Hematopoietic multipotent progenitor cell (in vitro differentiated cells): Measurements from ENCODE around the gene CCDC194. TPM values are rescaled to one million over a fixed set of nuclear protein-coding genes. Genes with fewer than 3 reads are reported as not detected.
"Not testable (repeated sequence)": the region's sequence is repeated elsewhere in the genome, so short reads cannot be mapped to it uniquely, and the experiment has no call there.

Experiments used
- DNase-seq, 3 donors: peaks; one replicate each; pipeline ENCODE4 v3.0.0-alpha.2; 2011 to 2015; ENCODE audit warnings: low read depth in 2 of 3, low spot score in 2 of 3
- total RNA-seq: library from RNA; depleted of rRNA; stranded (reverse); fragments of >200 nt; gene quantifications from one replicate; pipeline ENCODE4 v1.2.3, GENCODE V29; 2012

CCDC194 gene
- total RNA-seq, 1 donor: 0.27 TPM

- DNase-seq: peak in 1 of 3 donors; percentile 33
Observed at GRCh38 chr19:17378271-17378670, 15.7 kb downstream of the CCDC194 start.

DNA sequence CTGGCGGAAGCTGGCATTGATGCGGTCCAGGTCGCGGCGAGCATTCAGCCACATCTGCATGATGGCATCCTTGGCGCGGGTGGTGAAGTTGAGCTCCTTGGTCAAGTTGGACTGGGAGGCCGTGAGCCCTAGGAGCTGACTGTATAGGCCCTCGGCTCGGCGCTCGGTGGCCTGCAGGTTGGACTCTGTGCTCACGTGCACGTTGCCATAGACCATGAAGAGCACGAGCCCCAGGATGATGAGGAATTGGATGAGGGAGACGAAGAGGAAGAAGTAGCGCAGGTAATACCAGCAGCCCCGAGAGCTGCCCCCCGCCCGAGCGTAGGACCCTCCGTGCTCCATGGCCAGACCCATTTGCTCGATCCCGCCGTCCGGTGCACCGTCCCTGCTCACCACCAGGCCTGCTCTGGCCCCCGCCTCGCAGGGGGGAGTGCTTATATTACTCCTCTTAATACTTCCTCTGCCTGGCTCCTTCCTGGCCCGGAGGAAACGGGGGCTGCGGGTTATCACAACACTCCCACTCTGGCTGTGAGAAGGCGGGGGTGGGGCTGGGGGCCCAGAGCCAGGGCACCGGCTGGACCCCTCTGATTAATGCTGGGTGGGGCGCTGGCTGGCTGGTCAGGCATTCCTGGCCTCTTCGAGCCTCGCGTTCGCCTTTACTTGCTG lies 16.9 kb downstream of the CCDC194 start, which contains the start of gene PLVAP:
Gene PLVAP (minus strand): TSS at position 408 of the 666 bp plus-strand sequence. CDS start 54 bp downstream, at position 354.
- peak in 2 of 3 donors; percentile 26 to 27 for DNase-seq

- DNase-seq: peak in 1 of 3 donors; percentile 57
Observed at GRCh38 chr19:17370026-17370587, 23.9 kb downstream of the CCDC194 start.

GRCh38 chr19:17365361-17365760 lies 28.6 kb downstream of the CCDC194 start:
- no peak for DNase-seq

- DNase-seq: not testable (repeated sequence)
Observed at GRCh38 chr19:17363852-17364605, 30.0 kb downstream of the CCDC194 start.

DNA sequence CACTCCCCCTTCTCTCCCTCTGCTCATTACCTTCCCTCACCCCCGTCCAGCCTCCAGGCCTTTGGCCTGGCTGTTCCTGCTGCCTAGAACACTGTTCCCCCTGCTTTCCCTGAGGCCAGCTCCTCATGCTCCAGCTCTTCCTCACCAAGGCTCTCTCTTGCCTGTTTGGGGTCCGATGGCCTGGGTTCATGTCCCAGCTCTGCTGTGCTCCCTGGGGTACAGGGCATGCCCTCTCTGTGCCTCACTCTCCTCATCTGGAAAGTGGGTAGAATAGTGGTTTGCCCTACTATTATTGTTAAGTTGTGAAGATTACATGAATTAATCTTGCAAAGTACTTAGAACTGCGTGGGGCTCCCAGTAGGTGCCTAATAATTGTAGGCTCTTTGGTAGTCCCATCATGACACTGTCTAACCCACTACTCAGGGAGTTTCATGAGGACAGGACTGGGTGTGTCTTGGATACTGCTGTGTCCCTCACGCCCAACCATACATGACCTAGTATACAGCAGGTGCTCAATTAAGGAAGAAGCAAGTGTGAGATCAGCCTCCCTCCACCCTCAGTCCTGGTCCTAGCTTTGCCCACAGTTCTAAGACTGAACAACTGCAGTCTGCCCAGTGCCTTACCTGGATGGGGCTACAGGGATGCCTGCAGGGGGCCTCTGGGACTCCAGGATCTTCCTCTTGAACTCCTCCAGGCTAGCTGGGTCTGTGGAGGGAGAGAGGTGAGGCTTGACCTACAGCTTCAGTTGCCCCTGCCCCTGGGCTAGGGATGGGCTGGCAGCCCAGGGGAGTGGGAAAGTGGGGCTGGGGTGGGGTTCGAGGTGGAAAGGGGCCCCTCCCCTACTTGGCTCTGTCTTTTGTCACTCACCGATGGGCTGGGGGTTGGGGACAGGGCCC lies 33.8 kb downstream of the CCDC194 start:
- DNase-seq: no peak

GRCh38 chr19:17358395-17358794 lies 35.6 kb downstream of the CCDC194 start:
- DNase-seq: no peak

DNA sequence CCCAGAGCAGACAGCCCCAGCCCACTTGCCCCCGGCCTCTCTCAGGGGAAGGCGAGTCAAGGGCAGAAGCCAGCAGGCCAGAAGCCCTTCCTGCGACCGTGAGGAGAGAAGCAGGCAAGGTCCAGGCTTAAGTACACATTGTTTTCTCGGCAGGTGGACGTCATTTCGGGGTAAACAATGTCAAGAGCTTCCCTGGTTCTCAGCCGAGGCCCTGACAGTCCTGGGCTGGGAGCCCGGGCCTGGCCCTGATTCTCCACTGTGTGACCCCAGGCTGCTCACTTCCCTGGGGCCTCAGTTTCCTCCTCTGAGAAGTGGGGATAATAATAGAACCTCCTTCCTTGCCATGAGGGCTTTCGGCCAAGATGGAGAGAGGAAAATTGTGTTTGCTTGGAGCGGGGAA lies 36.3 kb downstream of the CCDC194 start:
- no peak for DNase-seq

- no peak for DNase-seq
Observed at GRCh38 chr19:17357078-17357666, 36.8 kb downstream of the CCDC194 start.

- no peak for DNase-seq
Observed at GRCh38 chr19:17353386-17353785, 40.6 kb downstream of the CCDC194 start.

DNA sequence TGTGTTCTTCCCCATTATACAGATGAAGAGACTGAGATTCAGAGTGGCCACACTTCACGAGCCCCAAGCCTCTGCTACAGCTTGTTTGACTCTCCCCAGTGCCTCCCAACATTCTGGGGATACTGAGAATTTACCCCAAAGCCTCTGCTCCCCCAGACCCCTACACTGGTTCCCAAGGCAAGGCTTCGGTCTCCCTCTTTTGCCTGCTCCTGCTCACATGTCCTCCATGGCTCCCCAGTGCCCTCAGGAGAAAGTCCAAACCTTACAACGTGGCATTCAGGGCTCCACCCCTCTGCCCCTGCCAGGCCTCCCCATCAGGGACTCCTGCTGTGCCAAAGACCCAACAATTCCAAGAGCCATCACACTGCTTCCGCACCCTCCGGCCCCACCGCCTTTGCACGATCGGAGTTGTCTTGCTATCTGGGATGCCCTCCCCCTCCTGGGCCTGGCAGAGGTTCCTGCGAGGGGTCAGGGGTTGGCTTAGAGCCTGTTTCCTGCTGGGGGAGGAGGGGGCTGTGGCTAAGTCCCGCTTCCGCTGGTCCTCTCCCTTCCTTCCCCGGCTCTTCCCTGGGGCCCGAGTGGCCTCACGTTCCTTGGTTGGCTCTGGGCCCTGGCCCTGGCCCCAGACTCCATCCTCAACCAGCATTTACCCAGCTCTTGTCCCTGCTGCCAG lies 41.3 kb downstream of the CCDC194 start:
- no peak for DNase-seq

GRCh38 chr19:17351815-17352435 lies 42.1 kb downstream of the CCDC194 start:
- DNase-seq: no peak

DNA sequence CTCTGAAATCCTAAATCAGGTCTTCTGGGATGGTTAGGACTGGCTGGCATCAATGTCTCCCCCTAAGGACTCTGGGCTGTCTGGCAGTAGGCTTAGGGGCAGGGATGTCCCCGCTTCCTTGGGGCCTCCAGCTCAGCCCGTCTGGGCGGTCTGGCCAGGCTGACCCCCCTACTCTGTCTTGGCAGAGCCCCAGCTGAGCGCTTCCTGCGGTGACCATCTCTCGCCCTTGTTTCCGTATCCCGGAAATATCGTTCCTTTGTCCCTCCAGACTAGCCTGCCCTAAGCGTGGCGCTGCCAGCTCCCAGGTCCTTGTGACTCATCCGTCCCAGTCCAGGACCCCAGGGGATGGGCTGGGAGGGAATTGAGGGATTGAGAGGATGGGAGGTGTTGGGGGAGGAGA lies 45.3 kb downstream of the CCDC194 start:
- no peak for DNase-seq

DNA sequence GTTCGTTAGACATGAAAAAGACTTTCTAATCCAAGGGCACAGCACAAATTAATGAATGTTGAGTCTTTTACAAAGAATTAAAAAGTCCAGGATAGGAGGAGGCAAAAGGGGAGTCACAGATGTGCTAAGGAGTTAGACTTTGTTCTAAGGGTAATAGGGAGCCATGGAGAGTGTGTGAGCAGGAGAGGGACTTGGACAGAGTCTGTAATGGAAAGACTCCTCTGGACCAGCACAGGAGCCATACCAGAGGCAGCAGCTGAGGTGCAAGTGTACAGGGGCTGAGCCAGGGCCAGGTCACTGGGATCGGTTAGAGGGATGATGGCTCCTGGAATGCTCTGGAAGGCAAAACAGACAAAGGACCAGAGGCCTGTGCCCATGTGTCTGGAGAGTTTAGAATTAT lies 46.1 kb downstream of the CCDC194 start:
- DNase-seq: no peak

DNA sequence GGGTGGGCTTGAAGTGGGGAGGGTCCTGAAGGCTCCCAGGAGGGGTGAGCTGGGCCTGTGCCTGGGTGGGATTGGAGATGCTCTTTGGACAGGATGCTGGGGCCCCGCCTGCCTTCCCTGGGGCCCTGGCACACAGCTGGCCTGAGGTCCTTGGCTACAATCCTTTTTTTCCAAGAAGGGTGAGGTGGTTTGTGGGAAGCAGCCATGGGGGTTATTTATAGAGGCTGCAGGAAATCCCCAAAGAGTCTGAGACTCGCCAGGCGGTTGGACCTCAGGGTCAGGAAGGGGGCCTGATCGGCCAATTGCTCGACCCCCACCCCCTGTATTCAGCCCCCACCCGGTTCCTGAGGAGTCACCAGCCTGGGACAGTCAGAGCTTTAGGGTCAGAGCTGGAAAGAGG lies 46.6 kb downstream of the CCDC194 start:
- no peak for DNase-seq

DNA sequence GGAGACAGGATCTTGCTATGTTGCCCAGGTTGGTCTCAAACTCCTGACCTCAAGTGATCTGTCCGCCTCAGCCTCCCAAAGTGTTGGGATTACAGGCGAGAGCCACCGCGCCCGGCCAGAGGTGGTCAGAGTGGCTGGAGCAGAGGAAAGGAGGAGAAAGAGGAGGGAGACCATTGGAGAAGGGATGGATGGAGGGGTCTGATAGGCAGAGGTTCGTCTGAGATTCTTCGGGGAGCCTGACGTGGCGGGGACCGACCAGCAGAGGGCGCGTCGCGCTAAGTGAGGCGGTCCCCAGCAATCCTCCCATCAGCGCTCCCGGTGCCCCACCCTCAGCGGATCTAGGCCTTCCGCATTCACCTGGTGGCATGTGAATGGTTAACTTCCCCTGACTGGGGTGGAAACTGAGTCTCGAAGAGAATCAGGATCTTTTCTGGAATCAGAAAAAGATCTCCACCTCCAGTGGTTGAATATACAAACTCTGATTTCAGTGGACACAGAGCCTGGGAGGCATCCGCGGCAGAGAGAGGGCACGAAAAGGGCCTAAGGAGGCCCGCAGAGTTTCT lies 47.8 kb downstream of the CCDC194 start:
- peak; percentile 61 to 63 (median 63) for DNase-seq

DNA sequence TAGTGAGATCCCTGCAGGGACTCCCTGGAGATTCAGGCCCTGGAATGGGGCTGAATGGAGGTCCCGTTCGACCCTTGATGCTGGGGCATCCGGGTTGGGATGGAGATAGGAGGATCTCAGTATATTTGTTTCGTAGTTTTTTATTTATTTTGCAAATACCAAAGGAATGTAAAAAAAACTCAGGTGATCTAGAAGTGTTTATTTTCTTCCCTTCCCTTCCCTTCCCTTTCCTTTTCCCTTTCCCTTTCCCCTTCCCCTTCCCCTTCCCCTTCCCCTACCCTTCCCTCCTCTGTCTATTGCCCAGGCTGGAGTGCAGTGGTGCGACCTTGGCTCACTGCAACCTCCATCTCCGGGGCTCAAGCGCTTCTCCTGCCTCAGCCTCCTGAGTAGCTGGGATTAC lies 52.2 kb downstream of the CCDC194 start:
- DNase-seq: no peak

DNA sequence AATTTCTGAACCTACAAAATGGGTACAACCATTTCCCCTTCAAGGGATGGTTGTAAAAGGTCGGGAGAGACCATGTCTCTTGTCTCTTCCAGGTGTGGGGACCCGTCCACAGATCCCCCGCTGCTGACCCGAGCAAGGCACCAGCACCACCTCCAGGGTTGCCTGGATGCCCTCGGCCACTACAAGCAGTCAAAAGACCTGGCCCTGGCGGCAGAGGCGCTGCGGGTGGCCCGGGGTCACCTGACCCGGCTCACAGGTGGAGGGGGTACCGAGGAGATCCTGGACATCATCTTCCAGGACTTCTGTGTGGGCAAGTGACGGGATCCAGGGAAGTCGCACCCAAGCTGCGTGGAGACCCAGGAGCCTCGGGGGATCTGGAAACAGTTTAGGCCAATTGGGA lies 52.6 kb downstream of the CCDC194 start:
- no peak for DNase-seq

GRCh38 chr19:17340871-17341357 lies 53.1 kb downstream of the CCDC194 start:
- no peak for DNase-seq
